Astrocyte (in vitro differentiated cells and primary cell): ENCODE results near the gene CXCR4. TPM values are rescaled to one million over a fixed set of nuclear protein-coding genes. Genes with fewer than 3 reads are reported as not detected.

Experiments used
- DNase-seq: peaks from one replicate; pipeline ENCODE4 v3.0.0-alpha.2; 2010; ENCODE audit warnings: low read depth
- FAIRE-seq: peaks from 2 replicates; lab custom pipeline; 2011; peaks lifted over from hg19 to GRCh38; lab: Jason Lieb, UNC
- H2AFZ ChIP-seq: 2 replicates; pipeline ENCODE4 v1.6.0; 2012; ENCODE audit warnings: low read depth, low read length, inconsistent platforms
- H3K27ac ChIP-seq: 2 replicates; pipeline ENCODE4 v1.5.1; 2011; ENCODE audit warnings: low read depth, low read length, inconsistent platforms
- H3K27me3 ChIP-seq: 2 replicates; pipeline ENCODE4 v1.6.0; 2011; ENCODE audit warnings: low read length, inconsistent platforms; ENCODE audit not compliant: insufficient read depth
- H3K36me3 ChIP-seq: 2 replicates; pipeline ENCODE4 v1.5.1; 2011; ENCODE audit warnings: low read length, inconsistent platforms; ENCODE audit not compliant: insufficient read depth
- H3K4me1 ChIP-seq: 2 replicates; pipeline ENCODE4 v1.5.1; 2011; ENCODE audit warnings: low read length, inconsistent platforms; ENCODE audit not compliant: insufficient read depth
- H3K4me2 ChIP-seq: 2 replicates; pipeline ENCODE4 v1.6.0; 2012; ENCODE audit warnings: low read length, inconsistent platforms
- H3K4me3 ChIP-seq: 2 replicates; pipeline ENCODE4 v1.5.1; 2011; ENCODE audit warnings: low read depth, mild to moderate bottlenecking, low read length, inconsistent platforms; ENCODE audit not compliant: insufficient read depth
- H3K79me2 ChIP-seq: 2 replicates; pipeline ENCODE4 v1.6.0; 2012; ENCODE audit warnings: mild to moderate bottlenecking, low read length, inconsistent platforms; ENCODE audit not compliant: insufficient read depth
- H3K9ac ChIP-seq: 2 replicates; pipeline ENCODE4 v1.6.0; 2012; ENCODE audit warnings: mild to moderate bottlenecking, low read length, inconsistent platforms
- H3K9me3 ChIP-seq: 2 replicates; pipeline ENCODE4 v1.5.1; 2012; ENCODE audit warnings: low read depth, mild to moderate bottlenecking, low read length, inconsistent platforms; ENCODE audit not compliant: insufficient read depth
- H4K20me1 ChIP-seq: 2 replicates; pipeline ENCODE4 v1.6.0; 2012; ENCODE audit warnings: low read length, inconsistent platforms; ENCODE audit not compliant: insufficient read depth
- H3K27ac Mint-ChIP-seq: one replicate; pipeline ENCODE4 v1.8.0; 2021; ENCODE audit warnings: mild to moderate bottlenecking, mixed read lengths; ENCODE audit not compliant: unreplicated experiment
- H3K27me3 Mint-ChIP-seq: one replicate; pipeline ENCODE4 v1.8.0; 2021; ENCODE audit warnings: low read depth, mixed read lengths; ENCODE audit not compliant: unreplicated experiment
- H3K36me3 Mint-ChIP-seq: one replicate; pipeline ENCODE4 v1.8.0; 2021; ENCODE audit warnings: low read depth, mixed read lengths; ENCODE audit not compliant: unreplicated experiment
- H3K4me1 Mint-ChIP-seq: one replicate; pipeline ENCODE4 v1.8.0; 2021; ENCODE audit warnings: low read depth, mixed read lengths; ENCODE audit not compliant: unreplicated experiment
- H3K4me3 Mint-ChIP-seq: one replicate; pipeline ENCODE4 v1.8.0; 2021; ENCODE audit warnings: mild to moderate bottlenecking, moderate library complexity, mixed read lengths; ENCODE audit not compliant: unreplicated experiment
- H3K9me3 Mint-ChIP-seq: one replicate; pipeline ENCODE4 v1.8.0; 2021; ENCODE audit warnings: mild to moderate bottlenecking, mixed read lengths; ENCODE audit not compliant: unreplicated experiment
- EZH2 ChIP-seq: IDR thresholded peaks from 2 replicates; pipeline ENCODE4 v1.6.1; 2012; ENCODE audit warnings: mild to moderate bottlenecking, low read length, inconsistent platforms; ENCODE audit not compliant: insufficient read depth
- total RNA-seq: library from RNA; stranded (reverse); gene quantifications from 2 replicates; pipeline ENCODE4 v1.2.1, GENCODE V29; 2021
- TF ChIP-seq, protein P1 (sequence below): IDR thresholded peaks from 2 replicates; pipeline ENCODE4 v1.5.1; 2011; ENCODE audit warnings: low read depth, mild to moderate bottlenecking, inconsistent platforms, low read length, moderate library complexity; ENCODE audit not compliant: insufficient read depth

CXCR4 gene
- total RNA-seq, 1 donor from 2014 or later, result 4.1 TPM

- no peak for FAIRE-seq
- no peak overlapping the region for H3K4me3 Mint-ChIP-seq
- no peak overlapping the region for H3K27ac ChIP-seq
Observed at GRCh38 chr2:136104977-136105376, 13.0 kb downstream of the CXCR4 start.

GRCh38 chr2:136101042-136101441 is 16.9 kb downstream of the CXCR4 start:
- Mint-ChIP-seq H3K36me3 (no peaks in the 10 kb centered on the region), H3K27ac (no peak overlapping the region), H3K9me3 (peaks cover 2% of the 10 kb centered on the region), H3K27me3 (peaks cover 12% of the 10 kb centered on the region), H3K4me1 (no peaks in the 10 kb centered on the region), H3K4me3 (no peak overlapping the region)
- Histone ChIP-seq H4K20me1 (no peaks in the 10 kb centered on the region), H3K4me3 (no peak overlapping the region), H3K4me1 (no peaks in the 10 kb centered on the region), H3K27ac (no peak overlapping the region), H3K4me2 (no peak overlapping the region), H3K27me3 (no peaks in the 10 kb centered on the region), H3K9ac (no peak overlapping the region), H3K79me2 (no peaks in the 10 kb centered on the region), H2AFZ (no peak overlapping the region), H3K36me3 (no peaks in the 10 kb centered on the region), H3K9me3 (no peaks in the 10 kb centered on the region)
- DNase-seq, result no peak
- FAIRE-seq, result no peak
- TF ChIP-seq, protein P1, sequence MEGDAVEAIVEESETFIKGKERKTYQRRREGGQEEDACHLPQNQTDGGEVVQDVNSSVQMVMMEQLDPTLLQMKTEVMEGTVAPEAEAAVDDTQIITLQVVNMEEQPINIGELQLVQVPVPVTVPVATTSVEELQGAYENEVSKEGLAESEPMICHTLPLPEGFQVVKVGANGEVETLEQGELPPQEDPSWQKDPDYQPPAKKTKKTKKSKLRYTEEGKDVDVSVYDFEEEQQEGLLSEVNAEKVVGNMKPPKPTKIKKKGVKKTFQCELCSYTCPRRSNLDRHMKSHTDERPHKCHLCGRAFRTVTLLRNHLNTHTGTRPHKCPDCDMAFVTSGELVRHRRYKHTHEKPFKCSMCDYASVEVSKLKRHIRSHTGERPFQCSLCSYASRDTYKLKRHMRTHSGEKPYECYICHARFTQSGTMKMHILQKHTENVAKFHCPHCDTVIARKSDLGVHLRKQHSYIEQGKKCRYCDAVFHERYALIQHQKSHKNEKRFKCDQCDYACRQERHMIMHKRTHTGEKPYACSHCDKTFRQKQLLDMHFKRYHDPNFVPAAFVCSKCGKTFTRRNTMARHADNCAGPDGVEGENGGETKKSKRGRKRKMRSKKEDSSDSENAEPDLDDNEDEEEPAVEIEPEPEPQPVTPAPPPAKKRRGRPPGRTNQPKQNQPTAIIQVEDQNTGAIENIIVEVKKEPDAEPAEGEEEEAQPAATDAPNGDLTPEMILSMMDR, result no peak
- TF ChIP-seq EZH2, result no peak

More at GRCh38 chr2:136104977-136105376, 13.0 kb downstream of the CXCR4 start:
- Histone ChIP-seq H3K4me3 (no peak overlapping the region), H3K9me3 (no peaks in the 10 kb centered on the region), H3K36me3 (no peaks in the 10 kb centered on the region), H3K9ac (no peak overlapping the region), H2AFZ (no peak overlapping the region), H4K20me1 (no peaks in the 10 kb centered on the region), H3K4me2 (no peak overlapping the region), H3K27me3 (no peaks in the 10 kb centered on the region), H3K4me1 (no peaks in the 10 kb centered on the region), H3K79me2 (no peaks in the 10 kb centered on the region)
- Mint-ChIP-seq H3K4me1 (no peaks in the 10 kb centered on the region), H3K27ac (no peak overlapping the region), H3K9me3 (peaks cover 2% of the 10 kb centered on the region), H3K36me3 (no peaks in the 10 kb centered on the region), H3K27me3 (peaks cover 9% of the 10 kb centered on the region)
- TF ChIP-seq, protein P1, result no peak
- no peak for TF ChIP-seq EZH2
- no peak for DNase-seq

GRCh38 chr2:136098441-136098840 is 19.5 kb downstream of the CXCR4 start:
- TF ChIP-seq, protein P1, result no peak
- no peak for TF ChIP-seq EZH2
- Mint-ChIP-seq H3K36me3 (no peaks in the 10 kb centered on the region), H3K9me3 (peaks cover 2% of the 10 kb centered on the region), H3K4me3 (no peak overlapping the region), H3K27me3 (peaks cover 12% of the 10 kb centered on the region), H3K4me1 (no peaks in the 10 kb centered on the region), H3K27ac (no peak overlapping the region)
- Histone ChIP-seq H3K4me3 (no peak overlapping the region), H3K9ac (no peak overlapping the region), H4K20me1 (no peaks in the 10 kb centered on the region), H2AFZ (no peak overlapping the region), H3K27me3 (no peaks in the 10 kb centered on the region), H3K4me1 (no peaks in the 10 kb centered on the region), H3K9me3 (no peaks in the 10 kb centered on the region), H3K4me2 (no peak overlapping the region), H3K27ac (no peak overlapping the region), H3K79me2 (no peaks in the 10 kb centered on the region), H3K36me3 (no peaks in the 10 kb centered on the region)
- FAIRE-seq, result no peak
- DNase-seq, result no peak
